ENCODE data around the gene ADAMTS14. TPM values are rescaled to one million over a fixed set of nuclear protein-coding genes. Genes with fewer than 3 reads are reported as not detected.

Gene ADAMTS14
- total and polyA plus RNA-seq, 5 donors from 2014 or later: not detected

GRCh38 chr10:70777063-70777875 is 105.0 kb downstream of the ADAMTS14 start:
- Histone ChIP-seq H3K4me3 (ENCODE audit: low read depth, low read length) (no peak overlapping the region), H3K27ac (ENCODE audit: insufficient read depth, low read length, poor library complexity, severe bottlenecking) (no peak overlapping the region), H3K36me3 (ENCODE audit: control insufficient read depth, insufficient read depth, low read length) (no peaks in the 10 kb centered on the region), H3K27me3 (ENCODE audit: control insufficient read depth, insufficient read depth, low read length) (no peaks in the 10 kb centered on the region), H3K9me3 (ENCODE audit: control insufficient read depth in 2 of 2, low read length in 2 of 2) (no peaks in the 10 kb centered on the region), H3K4me1 (ENCODE audit: control insufficient read depth, insufficient read depth, low read length, poor library complexity, severe bottlenecking) (no peaks in the 10 kb centered on the region)
- peaks cover 14% of the 10 kb centered on the region for H3K27me3 Mint-ChIP-seq
- H3K9me3 Mint-ChIP-seq: no peaks in the 10 kb centered on the region
- H3K4me1 Mint-ChIP-seq: no peaks in the 10 kb centered on the region
- H3K27ac Mint-ChIP-seq: peak overlapping the region in 1 of 3 donors; percentile 49
- H3K36me3 Mint-ChIP-seq: no peaks in the 10 kb centered on the region
- no peak overlapping the region for H3K4me3 Mint-ChIP-seq
- DNase-seq (no peak), ATAC-seq (ENCODE audit: low read depth in 2 of 2) (no peak)

GRCh38 chr10:70778267-70778924 is 106.1 kb downstream of the ADAMTS14 start:
- Histone ChIP-seq H3K9me3 (ENCODE audit: control insufficient read depth in 2 of 2, low read length in 2 of 2) (no peaks in the 10 kb centered on the region), H3K27ac (ENCODE audit: insufficient read depth, low read length, poor library complexity, severe bottlenecking) (no peak overlapping the region), H3K4me1 (ENCODE audit: control insufficient read depth, insufficient read depth, low read length, poor library complexity, severe bottlenecking) (no peaks in the 10 kb centered on the region), H3K36me3 (ENCODE audit: control insufficient read depth, insufficient read depth, low read length) (no peaks in the 10 kb centered on the region), H3K4me3 (ENCODE audit: low read depth, low read length) (no peak overlapping the region), H3K27me3 (ENCODE audit: control insufficient read depth, insufficient read depth, low read length) (no peaks in the 10 kb centered on the region)
- Mint-ChIP-seq H3K4me3 (no peak overlapping the region), H3K36me3 (no peaks in the 10 kb centered on the region), H3K27me3 (peaks cover 23% of the 10 kb centered on the region), H3K27ac (peak overlapping the region in 1 of 3 donors; percentile 49), H3K9me3 (no peaks in the 10 kb centered on the region), H3K4me1 (no peaks in the 10 kb centered on the region)
- DNase-seq (no peak), ATAC-seq (ENCODE audit: low read depth in 2 of 2) (no peak)

GRCh38 chr10:70779088-70779487 is 106.8 kb downstream of the ADAMTS14 start:
- no peaks in the 10 kb centered on the region for H3K9me3 ChIP-seq (ENCODE audit: control insufficient read depth in 2 of 2, low read length in 2 of 2)
- H3K9me3 Mint-ChIP-seq: no peaks in the 10 kb centered on the region
- no peak overlapping the region for H3K4me3 ChIP-seq (ENCODE audit: low read depth, low read length)
- no peak overlapping the region for H3K27ac ChIP-seq (ENCODE audit: insufficient read depth, low read length, poor library complexity, severe bottlenecking)
- no peaks in the 10 kb centered on the region for H3K4me1 ChIP-seq (ENCODE audit: control insufficient read depth, insufficient read depth, low read length, poor library complexity, severe bottlenecking)
- no peak overlapping the region for H3K4me3 Mint-ChIP-seq
- H3K36me3 ChIP-seq (ENCODE audit: control insufficient read depth, insufficient read depth, low read length): no peaks in the 10 kb centered on the region
- H3K36me3 Mint-ChIP-seq: no peaks in the 10 kb centered on the region
- DNase-seq (no peak), ATAC-seq (ENCODE audit: low read depth in 2 of 2) (no peak)
- H3K27me3 ChIP-seq (ENCODE audit: control insufficient read depth, insufficient read depth, low read length): no peaks in the 10 kb centered on the region
- H3K27me3 Mint-ChIP-seq: peaks cover 24% of the 10 kb centered on the region
- no peak overlapping the region for H3K27ac Mint-ChIP-seq
- H3K4me1 Mint-ChIP-seq: no peaks in the 10 kb centered on the region

GRCh38 chr10:70779511-70780369 is 107.4 kb downstream of the ADAMTS14 start:
- Mint-ChIP-seq H3K4me1 (no peaks in the 10 kb centered on the region), H3K27ac (peak overlapping the region in 2 of 3 donors; percentile 52 to 65), H3K27me3 (peaks cover 30% of the 10 kb centered on the region), H3K4me3 (no peak overlapping the region), H3K9me3 (no peaks in the 10 kb centered on the region), H3K36me3 (no peaks in the 10 kb centered on the region)
- no peak overlapping the region for H3K27ac ChIP-seq (ENCODE audit: insufficient read depth, low read length, poor library complexity, severe bottlenecking)
- DNase-seq (no peak), ATAC-seq (ENCODE audit: low read depth in 2 of 2) (no peak)
- H3K4me3 ChIP-seq (ENCODE audit: low read depth, low read length): no peak overlapping the region
- no peaks in the 10 kb centered on the region for H3K27me3 ChIP-seq (ENCODE audit: control insufficient read depth, insufficient read depth, low read length)
- H3K36me3 ChIP-seq (ENCODE audit: control insufficient read depth, insufficient read depth, low read length): no peaks in the 10 kb centered on the region
- H3K4me1 ChIP-seq (ENCODE audit: control insufficient read depth, insufficient read depth, low read length, poor library complexity, severe bottlenecking): no peaks in the 10 kb centered on the region
- no peaks in the 10 kb centered on the region for H3K9me3 ChIP-seq (ENCODE audit: control insufficient read depth in 2 of 2, low read length in 2 of 2)

GRCh38 chr10:70780370-70780760 is 108.1 kb downstream of the ADAMTS14 start:
- H3K4me3 ChIP-seq (ENCODE audit: low read depth, low read length): no peak overlapping the region
- no peaks in the 10 kb centered on the region for H3K4me1 ChIP-seq (ENCODE audit: control insufficient read depth, insufficient read depth, low read length, poor library complexity, severe bottlenecking)
- H3K27me3 ChIP-seq (ENCODE audit: control insufficient read depth, insufficient read depth, low read length): no peaks in the 10 kb centered on the region
- H3K4me1 Mint-ChIP-seq: no peaks in the 10 kb centered on the region
- ATAC-seq (ENCODE audit: low read depth in 2 of 2) (no peak), DNase-seq (no peak)
- H3K27me3 Mint-ChIP-seq: peaks cover 30% of the 10 kb centered on the region
- no peak overlapping the region for H3K4me3 Mint-ChIP-seq
- no peaks in the 10 kb centered on the region for H3K9me3 ChIP-seq (ENCODE audit: control insufficient read depth in 2 of 2, low read length in 2 of 2)
- no peaks in the 10 kb centered on the region for H3K36me3 Mint-ChIP-seq
- no peak overlapping the region for H3K27ac Mint-ChIP-seq
- H3K36me3 ChIP-seq (ENCODE audit: control insufficient read depth, insufficient read depth, low read length): no peaks in the 10 kb centered on the region
- no peaks in the 10 kb centered on the region for H3K9me3 Mint-ChIP-seq
- H3K27ac ChIP-seq (ENCODE audit: insufficient read depth, low read length, poor library complexity, severe bottlenecking): no peak overlapping the region

- H3K4me3 Mint-ChIP-seq: no peak overlapping the region
- H3K4me1 Mint-ChIP-seq: no peaks in the 10 kb centered on the region
- ATAC-seq (ENCODE audit: low read depth in 2 of 2) (no peak), DNase-seq (no peak)
- no peaks in the 10 kb centered on the region for H3K4me1 ChIP-seq (ENCODE audit: control insufficient read depth, insufficient read depth, low read length, poor library complexity, severe bottlenecking)
- H3K36me3 Mint-ChIP-seq: no peaks in the 10 kb centered on the region
- no peak overlapping the region for H3K27ac ChIP-seq (ENCODE audit: insufficient read depth, low read length, poor library complexity, severe bottlenecking)
- H3K36me3 ChIP-seq (ENCODE audit: control insufficient read depth, insufficient read depth, low read length): no peaks in the 10 kb centered on the region
- no peaks in the 10 kb centered on the region for H3K27me3 ChIP-seq (ENCODE audit: control insufficient read depth, insufficient read depth, low read length)
- no peaks in the 10 kb centered on the region for H3K9me3 ChIP-seq (ENCODE audit: control insufficient read depth in 2 of 2, low read length in 2 of 2)
- H3K4me3 ChIP-seq (ENCODE audit: low read depth, low read length): no peak overlapping the region
- H3K27me3 Mint-ChIP-seq: peaks cover 31% of the 10 kb centered on the region
- no peak overlapping the region for H3K27ac Mint-ChIP-seq
- no peaks in the 10 kb centered on the region for H3K9me3 Mint-ChIP-seq
Measured at GRCh38 chr10:70780772-70781171, 108.5 kb downstream of the ADAMTS14 start.

GRCh38 chr10:70781461-70782051 is 109.2 kb downstream of the ADAMTS14 start:
- H3K27ac ChIP-seq (ENCODE audit: insufficient read depth, low read length, poor library complexity, severe bottlenecking): no peak overlapping the region
- no peaks in the 10 kb centered on the region for H3K36me3 Mint-ChIP-seq
- DNase-seq: no peak
- no peak overlapping the region for H3K4me3 Mint-ChIP-seq
- H3K27ac Mint-ChIP-seq: no peak overlapping the region
- H3K36me3 ChIP-seq (ENCODE audit: control insufficient read depth, insufficient read depth, low read length): no peaks in the 10 kb centered on the region
- no peak overlapping the region for H3K4me3 ChIP-seq (ENCODE audit: low read depth, low read length)
- no peaks in the 10 kb centered on the region for H3K9me3 Mint-ChIP-seq
- H3K9me3 ChIP-seq (ENCODE audit: control insufficient read depth in 2 of 2, low read length in 2 of 2): no peaks in the 10 kb centered on the region
- H3K4me1 ChIP-seq (ENCODE audit: control insufficient read depth, insufficient read depth, low read length, poor library complexity, severe bottlenecking): no peaks in the 10 kb centered on the region
- peaks cover 37% of the 10 kb centered on the region for H3K27me3 Mint-ChIP-seq
- H3K27me3 ChIP-seq (ENCODE audit: control insufficient read depth, insufficient read depth, low read length): no peaks in the 10 kb centered on the region
- no peak for ATAC-seq (ENCODE audit: low read depth in 2 of 2)
- H3K4me1 Mint-ChIP-seq: no peaks in the 10 kb centered on the region

Data from CD4-positive, CD25-positive, alpha-beta regulatory T cell (primary cell).